Nephron progenitor cell (in vitro differentiated cells): ENCODE measurements around the gene LRP1B.

Source experiments
- DNase-seq: peaks from one replicate; pipeline ENCODE4 v3.0.0; 2021
- H3K27ac Mint-ChIP-seq: 2 replicates; pipeline ENCODE4 v1.8.0; 2021; ENCODE audit warnings: mild to moderate bottlenecking, moderate library complexity, mixed read lengths
- H3K27me3 Mint-ChIP-seq: 2 replicates; pipeline ENCODE4 v1.8.0; 2021; ENCODE audit warnings: mild to moderate bottlenecking, low read depth, mixed read lengths; ENCODE audit not compliant: poor library complexity
- H3K36me3 Mint-ChIP-seq: 2 replicates; pipeline ENCODE4 v1.8.0; 2021; ENCODE audit warnings: low read depth, mixed read lengths
- H3K4me1 Mint-ChIP-seq: 2 replicates; pipeline ENCODE4 v1.8.0; 2021; ENCODE audit warnings: mixed read lengths
- H3K4me3 Mint-ChIP-seq: 2 replicates; pipeline ENCODE4 v1.8.0; 2021; ENCODE audit warnings: mild to moderate bottlenecking, moderate library complexity, mixed read lengths
- H3K9me3 Mint-ChIP-seq: 2 replicates; pipeline ENCODE4 v1.8.0; 2021; ENCODE audit warnings: mild to moderate bottlenecking, moderate library complexity, mixed read lengths
- CTCF ChIP-seq: fragments of 200-600 bp; sonication (generic); IDR thresholded peaks from 2 replicates; pipeline ENCODE4 v1.5.0; 2021; ENCODE audit warnings: antibody characterized with exemption

Gene LRP1B

GRCh38 chr2:140205093-140205492 lies 1925.7 kb downstream of the LRP1B start:
- no peaks in the 10 kb centered on the region for H3K36me3 Mint-ChIP-seq
- H3K27me3 Mint-ChIP-seq = no peaks in the 10 kb centered on the region
- no peaks in the 10 kb centered on the region for H3K4me1 Mint-ChIP-seq
- no peak for DNase-seq
- no peak for TF ChIP-seq CTCF
- H3K9me3 Mint-ChIP-seq = no peaks in the 10 kb centered on the region
- H3K4me3 Mint-ChIP-seq = no peak overlapping the region
- no peak overlapping the region for H3K27ac Mint-ChIP-seq

GRCh38 chr2:140203347-140203746 lies 1927.5 kb downstream of the LRP1B start:
- Mint-ChIP-seq H3K4me3 (no peak overlapping the region), H3K36me3 (no peaks in the 10 kb centered on the region), H3K27me3 (no peaks in the 10 kb centered on the region), H3K9me3 (no peaks in the 10 kb centered on the region), H3K27ac (peak overlapping the region; percentile 36), H3K4me1 (no peaks in the 10 kb centered on the region)
- no peak for DNase-seq
- no peak for TF ChIP-seq CTCF

GRCh38 chr2:140201572-140201971 lies 1929.2 kb downstream of the LRP1B start:
- no peaks in the 10 kb centered on the region for H3K4me1 Mint-ChIP-seq
- no peak overlapping the region for H3K4me3 Mint-ChIP-seq
- no peaks in the 10 kb centered on the region for H3K27me3 Mint-ChIP-seq
- TF ChIP-seq CTCF = no peak
- DNase-seq = no peak
- H3K27ac Mint-ChIP-seq = no peak overlapping the region
- no peaks in the 10 kb centered on the region for H3K36me3 Mint-ChIP-seq
- H3K9me3 Mint-ChIP-seq = no peaks in the 10 kb centered on the region

GRCh38 chr2:140200764-140201163 lies 1930.1 kb downstream of the LRP1B start:
- no peaks in the 10 kb centered on the region for H3K27me3 Mint-ChIP-seq
- no peaks in the 10 kb centered on the region for H3K36me3 Mint-ChIP-seq
- H3K4me3 Mint-ChIP-seq = no peak overlapping the region
- H3K4me1 Mint-ChIP-seq = no peaks in the 10 kb centered on the region
- TF ChIP-seq CTCF = no peak
- DNase-seq = no peak
- no peak overlapping the region for H3K27ac Mint-ChIP-seq
- H3K9me3 Mint-ChIP-seq = no peaks in the 10 kb centered on the region

- no peaks in the 10 kb centered on the region for H3K36me3 Mint-ChIP-seq
- no peak overlapping the region for H3K27ac Mint-ChIP-seq
- H3K27me3 Mint-ChIP-seq = no peaks in the 10 kb centered on the region
- no peaks in the 10 kb centered on the region for H3K4me1 Mint-ChIP-seq
- no peak for DNase-seq
- no peak for TF ChIP-seq CTCF
- H3K9me3 Mint-ChIP-seq = no peaks in the 10 kb centered on the region
- H3K4me3 Mint-ChIP-seq = no peak overlapping the region
Observed at GRCh38 chr2:140200307-140200706, 1930.5 kb downstream of the LRP1B start.

GRCh38 chr2:140199312-140199711 lies 1931.5 kb downstream of the LRP1B start:
- DNase-seq = no peak
- no peaks in the 10 kb centered on the region for H3K9me3 Mint-ChIP-seq
- no peaks in the 10 kb centered on the region for H3K36me3 Mint-ChIP-seq
- H3K4me1 Mint-ChIP-seq = no peaks in the 10 kb centered on the region
- H3K27ac Mint-ChIP-seq = no peak overlapping the region
- no peak overlapping the region for H3K4me3 Mint-ChIP-seq
- H3K27me3 Mint-ChIP-seq = no peaks in the 10 kb centered on the region
- TF ChIP-seq CTCF = no peak
